ENCODE data around the gene SYNPO2.
"Not testable (repeated sequence)": the region's sequence is repeated elsewhere in the genome, so short reads cannot be mapped to it uniquely, and the experiment has no call there.

Gene SYNPO2

DNA sequence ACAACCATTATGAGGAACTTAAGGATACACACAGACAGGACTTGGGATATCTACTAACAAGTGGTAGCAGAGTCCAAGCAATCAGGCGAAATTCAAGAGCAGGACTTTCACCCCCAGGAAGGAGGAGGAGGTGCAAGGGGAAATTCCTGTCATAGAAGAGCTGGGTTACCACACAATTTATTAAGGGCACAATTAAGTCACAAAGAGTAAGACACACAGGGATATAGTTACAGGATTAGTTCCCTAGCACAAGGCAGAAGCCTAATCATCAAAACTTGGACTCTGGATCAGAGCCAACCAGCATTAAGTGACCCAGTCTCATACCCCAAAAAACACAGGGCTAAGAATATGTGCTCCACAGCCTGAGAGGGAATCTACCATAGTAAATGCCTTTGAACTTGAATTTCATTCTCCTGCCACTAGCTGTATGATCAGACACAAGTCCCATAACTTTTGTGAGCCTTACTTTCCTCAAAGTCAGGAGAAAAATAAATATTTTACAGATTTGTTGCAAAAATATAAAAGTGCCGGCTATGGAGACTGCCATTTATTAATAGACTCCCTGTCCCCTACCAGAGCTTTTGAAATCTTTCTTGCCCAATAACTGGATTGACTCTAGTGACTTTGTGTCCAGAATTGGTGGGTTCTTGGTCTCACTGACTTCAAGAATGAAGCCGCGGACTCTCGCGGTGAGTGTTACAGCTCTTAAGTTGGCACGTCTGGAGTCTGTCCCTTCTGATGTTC is 87.0 kb downstream of the SYNPO2 start:
- 95% methylated on average over 7 of the region's 7 CpGs for WGBS
- H3K4me1 ChIP-seq (ENCODE audit: insufficient read depth, low read length), result no peaks in the 10 kb centered on the region
- H3K27ac ChIP-seq (ENCODE audit: low read depth, low read length), result no peak overlapping the region
- no peaks in the 10 kb centered on the region for H3K27me3 ChIP-seq (ENCODE audit: insufficient read depth, low read length)
- no peak overlapping the region for H3K9ac ChIP-seq (ENCODE audit: low read depth, low read length)
- no peaks in the 10 kb centered on the region for H3K36me3 ChIP-seq (ENCODE audit: insufficient read depth, low read length)
- no peak overlapping the region for H3K4me3 ChIP-seq (ENCODE audit: low read length)
- no peaks in the 10 kb centered on the region for H3K9me3 ChIP-seq (ENCODE audit: insufficient read depth, low read depth, low read length)

DNA sequence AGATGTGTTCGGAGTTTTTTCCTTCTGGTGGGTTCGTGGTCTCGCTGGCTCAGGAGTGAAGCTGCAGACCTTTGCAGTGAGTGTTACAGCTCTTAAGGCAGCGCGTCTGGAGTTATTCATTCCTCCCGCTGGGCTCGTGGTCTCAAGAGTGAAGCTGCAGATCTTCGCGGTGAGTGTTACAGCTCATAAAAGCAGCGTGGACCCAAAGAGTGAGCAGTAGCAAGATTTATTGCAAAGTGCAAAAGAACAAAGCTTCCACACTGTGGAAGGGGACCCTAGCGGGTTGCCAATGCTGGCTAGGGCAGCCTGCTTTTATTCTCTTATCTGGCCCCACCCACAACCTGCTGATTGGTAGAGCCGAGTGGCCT is 87.5 kb downstream of the SYNPO2 start:
- not testable (repeated sequence) for H3K9ac ChIP-seq (ENCODE audit: low read depth, low read length); H3K9me3 ChIP-seq (ENCODE audit: insufficient read depth, low read depth, low read length); H3K27ac ChIP-seq (ENCODE audit: low read depth, low read length); H3K36me3 ChIP-seq (ENCODE audit: insufficient read depth, low read length); H3K4me1 ChIP-seq (ENCODE audit: insufficient read depth, low read length); H3K27me3 ChIP-seq (ENCODE audit: insufficient read depth, low read length); H3K4me3 ChIP-seq (ENCODE audit: low read length)
- 97% methylated on average over 11 of the region's 12 CpGs for WGBS

DNA sequence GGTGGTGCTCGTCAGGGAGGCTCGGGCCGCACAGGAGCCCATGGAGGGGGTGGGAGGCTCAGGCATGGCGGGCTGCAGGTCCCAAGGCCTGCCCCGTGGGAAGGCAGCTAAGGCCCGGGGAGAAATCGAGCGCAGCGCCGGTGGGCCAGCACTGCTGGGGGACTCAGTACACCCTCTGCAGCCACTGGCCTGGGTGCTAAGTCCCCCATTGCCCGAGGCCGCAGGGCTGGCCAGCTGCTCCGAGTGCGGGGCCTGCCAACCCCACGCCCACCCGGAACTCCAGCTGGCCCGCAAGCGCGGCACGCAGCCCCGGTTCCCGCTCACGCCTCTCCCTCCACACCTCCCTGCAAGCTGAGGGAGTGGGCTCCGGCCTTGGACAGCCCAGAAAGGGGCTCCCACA is 88.4 kb downstream of the SYNPO2 start:
- not testable (repeated sequence) for H3K9ac ChIP-seq (ENCODE audit: low read depth, low read length); H3K36me3 ChIP-seq (ENCODE audit: insufficient read depth, low read length); H3K9me3 ChIP-seq (ENCODE audit: insufficient read depth, low read depth, low read length); H3K27ac ChIP-seq (ENCODE audit: low read depth, low read length); H3K4me3 ChIP-seq (ENCODE audit: low read length); H3K27me3 ChIP-seq (ENCODE audit: insufficient read depth, low read length)
- H3K4me1 ChIP-seq (ENCODE audit: insufficient read depth, low read length), result peaks cover 11% of the 10 kb centered on the region
- 88% methylated on average over 24 of the region's 24 CpGs for WGBS

DNA sequence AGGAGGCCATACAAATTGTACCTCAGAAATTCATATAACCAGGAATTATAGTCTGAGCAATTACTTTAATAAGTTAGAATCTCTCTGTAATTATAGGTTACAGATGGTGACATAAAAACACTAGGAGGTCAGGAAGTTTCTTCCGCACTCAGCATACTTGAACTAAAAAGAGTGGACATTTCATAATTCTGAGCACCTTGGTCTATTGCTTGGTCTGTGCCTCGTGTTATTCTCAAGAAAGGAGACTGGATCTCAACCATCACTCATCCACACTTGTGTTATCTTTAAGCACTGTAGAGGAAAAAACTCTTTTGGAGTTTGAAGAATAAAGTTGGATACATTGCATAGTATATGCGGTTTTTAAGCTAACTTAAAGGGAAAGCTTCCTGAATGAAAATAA is 91.1 kb downstream of the SYNPO2 start:
- Histone ChIP-seq H3K9me3 (ENCODE audit: insufficient read depth, low read depth, low read length) (no peaks in the 10 kb centered on the region), H3K36me3 (ENCODE audit: insufficient read depth, low read length) (no peaks in the 10 kb centered on the region)

DNA sequence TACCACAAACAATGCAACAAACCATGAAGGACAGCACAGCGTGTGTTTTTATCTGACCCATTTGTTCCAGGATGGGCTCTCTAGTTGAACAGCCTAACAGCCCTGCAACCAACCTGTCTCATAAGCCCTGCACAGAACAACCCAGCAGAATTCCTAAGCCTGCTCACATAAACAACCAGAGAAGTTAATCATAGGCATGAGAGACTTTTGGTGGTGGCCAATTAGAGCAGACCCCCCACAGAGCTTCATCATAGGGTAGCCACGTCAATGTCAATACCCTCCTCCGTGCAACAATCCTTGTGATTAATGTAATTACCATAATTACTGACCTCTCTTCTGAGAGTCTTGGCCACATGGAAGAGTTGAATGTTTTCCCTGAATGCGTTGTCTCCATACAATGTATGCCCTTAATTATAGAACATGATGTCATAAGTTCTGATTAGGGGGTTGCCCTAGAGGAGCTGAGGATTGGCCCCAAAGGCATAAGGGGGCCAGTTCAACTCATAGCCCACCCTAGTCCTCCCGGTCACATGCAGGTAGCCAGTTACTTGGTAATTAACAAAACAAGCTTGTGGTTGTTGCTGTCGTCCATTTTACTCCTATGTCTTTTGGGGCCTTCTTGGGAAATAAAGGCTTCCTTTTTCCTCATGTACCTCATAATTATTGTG is 92.7 kb downstream of the SYNPO2 start:
- H3K4me3 ChIP-seq (ENCODE audit: low read length), result no peak overlapping the region
- 52% methylated on average over 6 of the region's 6 CpGs for WGBS
- H3K9me3 ChIP-seq (ENCODE audit: insufficient read depth, low read depth, low read length), result no peaks in the 10 kb centered on the region
- no peak overlapping the region for H3K27ac ChIP-seq (ENCODE audit: low read depth, low read length)
- H3K36me3 ChIP-seq (ENCODE audit: insufficient read depth, low read length), result no peaks in the 10 kb centered on the region
- no peak overlapping the region for H3K9ac ChIP-seq (ENCODE audit: low read depth, low read length)
- peaks cover 11% of the 10 kb centered on the region for H3K4me1 ChIP-seq (ENCODE audit: insufficient read depth, low read length)
- H3K27me3 ChIP-seq (ENCODE audit: insufficient read depth, low read length), result no peaks in the 10 kb centered on the region

More for the DNA sequence above, 91.1 kb downstream of the SYNPO2 start:
- Histone ChIP-seq H3K4me1 (ENCODE audit: insufficient read depth, low read length) (peaks cover 11% of the 10 kb centered on the region), H3K27ac (ENCODE audit: low read depth, low read length) (no peak overlapping the region), H3K9ac (ENCODE audit: low read depth, low read length) (no peak overlapping the region), H3K4me3 (ENCODE audit: low read length) (no peak overlapping the region), H3K27me3 (ENCODE audit: insufficient read depth, low read length) (no peaks in the 10 kb centered on the region)
- 96% methylated on average over 2 of the region's 3 CpGs for WGBS

DNA sequence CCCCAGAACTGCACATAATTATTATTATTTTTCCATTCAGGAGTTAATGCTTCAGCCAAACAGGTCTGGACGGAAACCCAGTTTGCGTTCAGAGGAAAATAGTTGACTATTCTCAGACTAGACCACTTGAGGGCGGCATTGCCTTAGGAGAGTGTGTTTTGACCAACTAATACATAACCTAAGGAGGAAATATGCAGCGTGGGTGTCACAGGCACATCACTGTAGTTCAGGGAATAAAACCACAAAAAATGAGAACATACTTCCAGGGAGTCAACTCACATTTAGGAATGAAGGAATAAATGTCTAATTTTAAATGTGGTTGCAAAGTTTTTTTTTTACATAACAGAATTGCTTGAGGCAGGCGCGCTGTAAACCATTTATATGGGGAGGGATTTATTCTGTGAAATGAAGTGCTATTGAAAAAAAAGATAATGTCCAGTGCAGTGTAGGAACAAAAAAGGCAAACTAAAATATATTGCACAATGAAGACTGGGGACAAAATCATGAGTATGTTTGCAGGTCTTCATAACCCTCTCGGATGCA is 93.3 kb downstream of the SYNPO2 start:
- Histone ChIP-seq H3K9ac (ENCODE audit: low read depth, low read length) (no peak overlapping the region), H3K36me3 (ENCODE audit: insufficient read depth, low read length) (no peaks in the 10 kb centered on the region), H3K4me3 (ENCODE audit: low read length) (no peak overlapping the region), H3K27me3 (ENCODE audit: insufficient read depth, low read length) (no peaks in the 10 kb centered on the region), H3K9me3 (ENCODE audit: insufficient read depth, low read depth, low read length) (no peaks in the 10 kb centered on the region), H3K4me1 (ENCODE audit: insufficient read depth, low read length) (peaks cover 11% of the 10 kb centered on the region), H3K27ac (ENCODE audit: low read depth, low read length) (no peak overlapping the region)
- 43% methylated on average over 7 of the region's 7 CpGs for WGBS

DNA sequence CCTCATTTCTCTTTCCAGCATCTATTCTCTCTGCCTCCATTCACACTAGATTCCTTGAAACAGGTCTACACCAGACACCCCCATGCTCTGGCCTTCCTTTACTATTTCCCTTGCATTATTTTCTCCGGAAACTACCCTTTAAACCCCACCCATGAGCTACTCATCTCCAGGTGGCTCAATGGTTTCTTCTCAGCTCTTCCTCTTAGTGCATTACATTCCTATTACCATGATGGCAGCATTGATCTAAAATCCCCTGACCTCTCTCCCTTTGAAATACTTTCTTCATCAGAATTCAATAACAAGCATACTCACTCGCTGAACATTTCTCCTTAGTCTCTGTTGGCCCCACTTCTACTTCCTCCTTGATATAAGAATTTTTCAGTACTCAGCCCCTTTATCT is 94.6 kb downstream of the SYNPO2 start:
- Histone ChIP-seq H3K9ac (ENCODE audit: low read depth, low read length) (no peak overlapping the region), H3K27ac (ENCODE audit: low read depth, low read length) (no peak overlapping the region), H3K4me3 (ENCODE audit: low read length) (no peak overlapping the region), H3K27me3 (ENCODE audit: insufficient read depth, low read length) (no peaks in the 10 kb centered on the region), H3K36me3 (ENCODE audit: insufficient read depth, low read length) (no peaks in the 10 kb centered on the region), H3K9me3 (ENCODE audit: insufficient read depth, low read depth, low read length) (no peaks in the 10 kb centered on the region), H3K4me1 (ENCODE audit: insufficient read depth, low read length) (peaks cover 11% of the 10 kb centered on the region)
- 92% methylated on average over 2 of the region's 2 CpGs for WGBS

DNA sequence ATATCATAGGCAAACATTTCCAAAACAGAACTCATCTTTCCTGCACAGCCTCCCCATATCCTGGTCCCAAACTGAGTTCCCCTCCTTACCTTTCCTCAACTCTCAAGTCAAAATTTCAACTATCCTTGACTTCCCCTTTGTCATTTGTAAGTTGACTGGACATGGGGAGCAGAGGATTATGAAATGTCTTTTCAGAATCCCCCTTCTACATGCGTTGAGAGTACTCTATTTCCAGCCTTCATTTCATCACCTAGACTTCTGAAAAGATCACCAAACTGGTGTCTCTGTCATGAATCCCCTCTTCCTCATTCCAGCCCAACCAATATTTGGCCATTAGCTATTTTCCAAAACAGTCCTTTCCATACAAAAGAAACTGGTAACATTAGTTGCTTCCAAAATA is 95.2 kb downstream of the SYNPO2 start:
- no peak overlapping the region for H3K4me3 ChIP-seq (ENCODE audit: low read length)
- H3K27me3 ChIP-seq (ENCODE audit: insufficient read depth, low read length), result no peaks in the 10 kb centered on the region
- no peaks in the 10 kb centered on the region for H3K9me3 ChIP-seq (ENCODE audit: insufficient read depth, low read depth, low read length)
- H3K4me1 ChIP-seq (ENCODE audit: insufficient read depth, low read length), result peaks cover 11% of the 10 kb centered on the region
- 94% methylated on average over 1 of the region's 1 CpG for WGBS
- no peak overlapping the region for H3K27ac ChIP-seq (ENCODE audit: low read depth, low read length)
- H3K36me3 ChIP-seq (ENCODE audit: insufficient read depth, low read length), result no peaks in the 10 kb centered on the region
- H3K9ac ChIP-seq (ENCODE audit: low read depth, low read length), result no peak overlapping the region

DNA sequence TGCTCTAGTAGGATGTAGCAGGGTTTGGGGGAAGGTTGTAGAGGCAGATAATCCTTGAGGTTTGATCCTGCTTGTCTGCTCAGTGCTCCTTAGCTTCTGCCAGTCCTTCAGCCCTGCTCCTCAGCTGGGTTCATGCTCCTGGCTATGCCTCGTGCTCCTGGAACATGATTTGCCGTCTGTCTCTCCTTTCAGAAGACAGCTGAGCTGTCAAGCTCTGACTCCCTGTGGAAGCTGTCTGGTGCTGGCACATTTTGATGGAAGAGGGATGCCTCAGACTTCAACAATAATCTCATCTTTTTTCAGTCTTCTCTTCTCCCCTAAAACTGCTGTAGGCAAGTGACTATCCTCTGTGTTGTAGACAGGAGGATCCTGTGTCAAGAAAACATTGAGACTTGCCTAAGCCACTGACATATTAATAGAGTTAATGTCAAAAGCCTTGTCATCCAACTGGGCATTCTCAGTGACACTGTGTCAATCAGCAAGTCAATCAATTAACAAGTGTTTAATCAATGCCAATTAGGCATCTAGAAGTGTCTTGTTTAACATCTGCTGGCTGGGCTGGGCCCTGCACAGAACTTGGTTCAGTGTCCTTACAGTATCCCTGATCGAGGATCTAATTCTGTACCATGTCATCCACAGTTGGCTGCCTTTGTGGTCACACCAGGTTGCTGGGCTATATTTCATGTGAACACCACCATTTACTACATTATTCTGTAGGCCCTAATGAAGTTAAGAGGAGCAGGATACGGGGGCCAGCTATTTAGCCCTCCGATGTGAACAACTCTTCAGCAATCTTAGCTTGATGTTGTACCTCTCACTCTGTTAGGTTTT is 96.7 kb downstream of the SYNPO2 start:
- Histone ChIP-seq H3K4me1 (ENCODE audit: insufficient read depth, low read length) (peaks cover 11% of the 10 kb centered on the region), H3K27ac (ENCODE audit: low read depth, low read length) (no peak overlapping the region), H3K9ac (ENCODE audit: low read depth, low read length) (no peak overlapping the region), H3K27me3 (ENCODE audit: insufficient read depth, low read length) (no peaks in the 10 kb centered on the region), H3K9me3 (ENCODE audit: insufficient read depth, low read depth, low read length) (no peaks in the 10 kb centered on the region), H3K36me3 (ENCODE audit: insufficient read depth, low read length) (no peaks in the 10 kb centered on the region), H3K4me3 (ENCODE audit: low read length) (no peak overlapping the region)
- WGBS, result 96% methylated on average over 5 of the region's 5 CpGs

DNA sequence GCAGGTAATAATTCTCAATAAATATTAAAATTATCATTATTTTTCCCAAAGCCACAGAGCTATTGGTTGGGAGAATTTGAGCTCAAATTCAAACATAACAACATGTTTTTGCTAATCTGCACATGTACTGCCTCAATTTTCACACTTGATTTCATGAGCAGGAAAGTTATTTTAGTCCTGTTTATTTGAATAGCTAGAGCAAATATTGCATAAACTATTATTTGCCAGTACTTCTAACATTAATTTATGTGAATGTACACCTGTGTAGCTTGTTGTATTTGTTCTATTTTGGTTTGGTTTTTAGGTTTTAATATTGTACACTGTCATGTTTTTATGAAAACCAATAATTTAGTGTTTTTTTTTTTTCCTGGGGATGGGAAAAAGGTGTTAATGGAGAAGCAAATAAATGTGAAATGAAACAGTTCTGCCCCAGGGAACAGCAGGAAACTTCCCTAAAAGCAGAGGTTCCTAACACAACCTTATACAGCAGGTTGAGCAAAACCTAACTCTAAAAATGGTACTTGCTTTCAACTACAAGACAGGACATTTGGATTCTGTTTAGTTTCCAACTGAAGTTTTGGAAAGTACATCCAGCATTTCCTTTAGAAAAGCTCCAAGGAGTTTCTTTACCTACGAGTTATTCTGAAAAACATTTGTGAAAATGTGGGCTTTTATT is 99.4 kb downstream of the SYNPO2 start:
- Histone ChIP-seq H3K9me3 (ENCODE audit: insufficient read depth, low read depth, low read length) (no peaks in the 10 kb centered on the region), H3K36me3 (ENCODE audit: insufficient read depth, low read length) (no peaks in the 10 kb centered on the region), H3K27me3 (ENCODE audit: insufficient read depth, low read length) (no peaks in the 10 kb centered on the region), H3K4me3 (ENCODE audit: low read length) (no peak overlapping the region), H3K27ac (ENCODE audit: low read depth, low read length) (no peak overlapping the region), H3K9ac (ENCODE audit: low read depth, low read length) (no peak overlapping the region), H3K4me1 (ENCODE audit: insufficient read depth, low read length) (peaks cover 5% of the 10 kb centered on the region; the same call in 1 of the 2 replicates)
- WGBS, result 100% methylated on average over 1 of the region's 1 CpG

DNA sequence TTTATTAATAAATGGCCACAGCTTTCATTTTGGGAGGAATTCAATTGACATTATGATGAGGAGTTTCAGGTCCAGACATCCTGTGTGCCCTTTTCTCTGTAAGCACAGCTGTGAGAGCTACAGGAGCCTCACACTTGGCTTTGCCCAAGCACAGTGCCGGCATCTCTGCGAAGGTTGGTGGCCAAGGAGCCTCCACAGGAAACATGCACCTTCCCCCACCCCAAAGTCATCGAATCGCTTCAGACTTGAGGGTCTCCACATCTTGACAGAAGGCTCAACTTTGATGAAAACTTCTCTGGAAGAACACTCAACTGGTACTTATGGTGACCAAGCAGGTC is 100.0 kb downstream of the SYNPO2 start:
- Histone ChIP-seq H3K9me3 (ENCODE audit: insufficient read depth, low read depth, low read length) (no peaks in the 10 kb centered on the region), H3K27me3 (ENCODE audit: insufficient read depth, low read length) (no peaks in the 10 kb centered on the region), H3K4me3 (ENCODE audit: low read length) (no peak overlapping the region), H3K4me1 (ENCODE audit: insufficient read depth, low read length) (peaks cover 6% of the 10 kb centered on the region; the same call in 1 of the 2 replicates), H3K36me3 (ENCODE audit: insufficient read depth, low read length) (no peaks in the 10 kb centered on the region), H3K27ac (ENCODE audit: low read depth, low read length) (no peak overlapping the region), H3K9ac (ENCODE audit: low read depth, low read length) (no peak overlapping the region)
- 89% methylated on average over 4 of the region's 4 CpGs for WGBS

All from HUES64 (cell line).